SK-N-SH treated with all-trans-retinoic acid at 6 μM for 48 hours (cell line): Measurements from ENCODE around the gene SEMA3G.

ENCODE experiments used
- ATAC-seq: fragments of 200-7000 bp; cut with Tn5 transposase; 3 replicates; pipeline ENCODE4 v1.9.1; 2020; ENCODE audit warnings: mild to moderate bottlenecking, moderate library complexity
- ARNTL ChIP-seq: fragments of 450-650 bp; formaldehyde crosslinking; IDR thresholded peaks from 2 replicates; pipeline ENCODE4 v1.5.0; 2020; ENCODE audit warnings: low read depth, mild to moderate bottlenecking, moderate library complexity, borderline replicate concordance
- BACH2 ChIP-seq: fragments of 250-450 bp; sonication (Bioruptor Pico); IDR thresholded peaks from 2 replicates; pipeline ENCODE4 v1.9.0; 2021; ENCODE audit warnings: mild to moderate bottlenecking, borderline replicate concordance
- CSDC2 ChIP-seq: fragments of 250-450 bp; sonication (Bioruptor Pico); IDR thresholded peaks from 2 replicates; pipeline ENCODE4 v1.5.0; 2020; ENCODE audit warnings: mild to moderate bottlenecking, moderate library complexity
- ESRRG ChIP-seq: fragments of 250-450 bp; sonication (Bioruptor Pico); IDR thresholded peaks from 2 replicates; pipeline ENCODE4 v1.6.1; 2021; ENCODE audit warnings: mild to moderate bottlenecking
- GLIS3 ChIP-seq: fragments of 250-450 bp; sonication (Bioruptor Pico); IDR thresholded peaks from 2 replicates; pipeline ENCODE4 v1.5.0; 2020; ENCODE audit warnings: mild to moderate bottlenecking, moderate library complexity
- ISL1 ChIP-seq: fragments of 250-450 bp; sonication (Bioruptor Pico); IDR thresholded peaks from 2 replicates; pipeline ENCODE4 v2.1.2; 2022; ENCODE audit warnings: mild to moderate bottlenecking, moderate library complexity
- OSR1 ChIP-seq: fragments of 250-450 bp; sonication (Bioruptor Pico); IDR thresholded peaks from 2 replicates; pipeline ENCODE4 v1.8.0; 2022; ENCODE audit warnings: moderate library complexity, mild to moderate bottlenecking, inconsistent platforms
- PPARA ChIP-seq: fragments of 250-450 bp; sonication (Bioruptor Pico); IDR thresholded peaks from 2 replicates; pipeline ENCODE4 v1.5.0; 2020; ENCODE audit warnings: mild to moderate bottlenecking, borderline replicate concordance
- RARB ChIP-seq: fragments of 250-450 bp; sonication (Bioruptor Pico); IDR thresholded peaks from 2 replicates; pipeline ENCODE4 v1.8.0; 2021; ENCODE audit warnings: mild to moderate bottlenecking, moderate library complexity
- SNAI2 ChIP-seq: fragments of 250-450 bp; sonication (Bioruptor Pico); IDR thresholded peaks from 2 replicates; pipeline ENCODE4 v1.5.0; 2020; ENCODE audit warnings: mild to moderate bottlenecking, moderate library complexity
- TOX ChIP-seq: fragments of 250-450 bp; sonication (Bioruptor Pico); IDR thresholded peaks from 2 replicates; pipeline ENCODE4 v1.8.0; 2021; ENCODE audit warnings: mild to moderate bottlenecking, moderate library complexity, borderline replicate concordance
- ZC3H10 ChIP-seq: fragments of 250-450 bp; sonication (Bioruptor Pico); IDR thresholded peaks from 2 replicates; pipeline ENCODE4 v1.5.1; 2021; ENCODE audit warnings: mild to moderate bottlenecking, moderate library complexity
- ZFP3 ChIP-seq: fragments of 250-450 bp; sonication (Bioruptor Pico); IDR thresholded peaks from 2 replicates; pipeline ENCODE4 v1.5.0; 2020; ENCODE audit warnings: mild to moderate bottlenecking, moderate library complexity
- ZFP30 ChIP-seq: fragments of 450-650 bp; formaldehyde crosslinking; IDR thresholded peaks from 2 replicates; pipeline ENCODE4 v1.5.0; 2022; ENCODE audit warnings: mild to moderate bottlenecking, moderate library complexity
- ZNF565 ChIP-seq: fragments of 450-650 bp; formaldehyde crosslinking; conservative IDR thresholded peaks from 2 replicates; pipeline ENCODE4 v1.5.0; 2020; ENCODE audit warnings: low read depth, mild to moderate bottlenecking, moderate library complexity
- ZNF70 ChIP-seq: fragments of 450-650 bp; formaldehyde crosslinking; IDR thresholded peaks from 2 replicates; pipeline ENCODE4 v1.5.0; 2020; ENCODE audit warnings: mild to moderate bottlenecking, moderate library complexity
- ZNF8 ChIP-seq: fragments of 450-650 bp; formaldehyde crosslinking; IDR thresholded peaks from 2 replicates; pipeline ENCODE4 v1.5.0; 2020; ENCODE audit warnings: mild to moderate bottlenecking, moderate library complexity
- TF ChIP-seq, protein P1 (sequence below): fragments of 250-450 bp; sonication (Bioruptor Pico); IDR thresholded peaks from 2 replicates; pipeline ENCODE4 v1.8.0; 2020; ENCODE audit warnings: mild to moderate bottlenecking, moderate library complexity, borderline replicate concordance
- TF ChIP-seq, protein P2 (sequence below): fragments of 250-450 bp; sonication (Bioruptor Pico); IDR thresholded peaks from 2 replicates; pipeline ENCODE4 v1.5.1; 2021; ENCODE audit warnings: mild to moderate bottlenecking, moderate library complexity
- TF ChIP-seq, protein P3 (sequence below): fragments of 250-450 bp; sonication (Bioruptor Pico); IDR thresholded peaks from 2 replicates; pipeline ENCODE4 v1.8.0; 2021; ENCODE audit warnings: low read depth, mild to moderate bottlenecking, moderate library complexity, borderline replicate concordance
- TF ChIP-seq, protein P4 (sequence below): fragments of 250-450 bp; sonication (Bioruptor Pico); IDR thresholded peaks from 2 replicates; pipeline ENCODE4 v1.5.1; 2020; ENCODE audit warnings: low read depth, mild to moderate bottlenecking, moderate library complexity

The SEMA3G gene

DNA sequence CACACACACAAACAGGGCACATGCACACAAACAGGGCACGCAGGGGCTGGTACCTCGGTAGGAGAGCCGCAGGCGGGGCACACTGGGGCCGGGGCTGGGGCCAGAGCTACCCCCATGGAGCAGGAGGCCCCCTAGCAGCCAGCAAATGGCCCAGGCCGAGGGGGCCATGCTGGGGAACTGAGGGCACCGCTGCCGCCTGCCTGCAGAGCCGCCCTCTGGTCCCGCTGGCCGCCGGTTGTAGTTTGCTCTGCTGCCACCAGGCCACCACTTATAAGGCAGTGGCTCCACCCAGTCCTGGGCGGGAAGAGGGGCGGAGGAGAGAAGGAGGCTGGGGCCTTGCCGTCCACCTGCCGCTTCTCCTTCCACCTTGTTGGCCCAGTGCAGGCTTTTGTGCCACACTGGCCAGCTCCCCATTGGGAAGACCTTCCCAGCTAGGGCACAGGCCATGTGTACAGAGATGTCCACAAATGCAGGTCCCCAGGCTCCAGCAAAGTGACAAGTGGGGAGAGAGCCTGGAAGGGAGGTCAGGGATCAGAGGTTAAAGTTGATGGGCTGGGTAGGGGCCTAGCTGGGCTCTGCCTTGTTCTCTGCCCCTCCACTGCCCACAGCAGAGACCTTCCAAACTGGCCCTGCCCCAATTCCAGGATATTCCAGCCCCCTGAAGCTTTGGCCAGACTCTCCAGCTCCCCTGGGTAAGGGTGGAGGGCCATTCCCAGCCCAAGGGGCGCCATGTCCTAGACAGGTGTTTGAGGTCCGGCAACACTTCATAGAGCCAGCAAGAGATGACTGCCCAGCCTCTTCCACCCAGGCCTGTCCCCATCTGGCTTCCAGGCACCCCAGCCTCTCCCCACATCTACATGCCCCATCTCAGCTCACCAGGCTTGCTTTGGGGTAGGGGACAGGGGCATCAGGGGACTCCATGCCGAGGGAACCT lies at the start of gene SEMA3G:
Gene SEMA3G (minus strand): TSS at position 244 of the 934 bp plus-strand sequence. CDS start 76 bp downstream, at position 168.
- ATAC-seq: peak; percentile 92
- no peak for TF ChIP-seq ZFP30 (CRISPR knock-in tag)
- TF ChIP-seq SNAI2 (CRISPR knock-in tag): no peak
- TF ChIP-seq TOX (CRISPR knock-in tag): no peak
- TF ChIP-seq PPARA (CRISPR knock-in tag): no peak
- TF ChIP-seq ISL1: no peak
- no peak for TF ChIP-seq ZNF565 (CRISPR knock-in tag)
- TF ChIP-seq CSDC2 (CRISPR knock-in tag): no peak
- no peak for TF ChIP-seq BACH2 (CRISPR knock-in tag)
- no peak for TF ChIP-seq RARB (CRISPR knock-in tag)

DNA sequence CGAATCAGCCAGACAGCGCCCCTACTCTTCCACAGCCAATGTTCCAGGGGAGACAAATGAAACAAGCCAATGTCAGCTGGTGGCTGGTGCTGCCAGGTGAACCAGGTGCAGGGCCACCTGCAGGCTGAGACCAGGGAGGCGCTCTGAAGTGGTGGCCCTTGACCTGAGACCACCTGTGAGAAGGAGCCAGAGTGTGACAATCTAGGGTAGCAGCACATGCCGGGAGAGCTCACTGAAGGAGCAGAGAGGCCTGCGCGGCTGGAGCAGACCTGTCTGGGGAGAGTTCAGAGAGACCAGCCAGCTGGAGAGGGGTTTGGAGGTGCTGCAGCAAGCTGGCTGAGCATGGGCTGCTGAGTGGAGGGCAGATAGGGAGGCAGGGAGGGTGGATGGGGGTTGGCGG lies 49.5 kb upstream of the SEMA3G start:
- no peak for TF ChIP-seq BACH2 (CRISPR knock-in tag)
- TF ChIP-seq ZFP3: no peak
- TF ChIP-seq OSR1 (CRISPR knock-in tag): no peak
- TF ChIP-seq GLIS3 (CRISPR knock-in tag): no peak
- TF ChIP-seq ARNTL (CRISPR knock-in tag): no peak
- no peak for TF ChIP-seq ZNF8 (CRISPR knock-in tag)
- no peak for TF ChIP-seq ZNF70 (CRISPR knock-in tag)
- TF ChIP-seq, all 23 proteins: peak for 0
- no peak; the same call in 2 of the 3 replicates for ATAC-seq

DNA sequence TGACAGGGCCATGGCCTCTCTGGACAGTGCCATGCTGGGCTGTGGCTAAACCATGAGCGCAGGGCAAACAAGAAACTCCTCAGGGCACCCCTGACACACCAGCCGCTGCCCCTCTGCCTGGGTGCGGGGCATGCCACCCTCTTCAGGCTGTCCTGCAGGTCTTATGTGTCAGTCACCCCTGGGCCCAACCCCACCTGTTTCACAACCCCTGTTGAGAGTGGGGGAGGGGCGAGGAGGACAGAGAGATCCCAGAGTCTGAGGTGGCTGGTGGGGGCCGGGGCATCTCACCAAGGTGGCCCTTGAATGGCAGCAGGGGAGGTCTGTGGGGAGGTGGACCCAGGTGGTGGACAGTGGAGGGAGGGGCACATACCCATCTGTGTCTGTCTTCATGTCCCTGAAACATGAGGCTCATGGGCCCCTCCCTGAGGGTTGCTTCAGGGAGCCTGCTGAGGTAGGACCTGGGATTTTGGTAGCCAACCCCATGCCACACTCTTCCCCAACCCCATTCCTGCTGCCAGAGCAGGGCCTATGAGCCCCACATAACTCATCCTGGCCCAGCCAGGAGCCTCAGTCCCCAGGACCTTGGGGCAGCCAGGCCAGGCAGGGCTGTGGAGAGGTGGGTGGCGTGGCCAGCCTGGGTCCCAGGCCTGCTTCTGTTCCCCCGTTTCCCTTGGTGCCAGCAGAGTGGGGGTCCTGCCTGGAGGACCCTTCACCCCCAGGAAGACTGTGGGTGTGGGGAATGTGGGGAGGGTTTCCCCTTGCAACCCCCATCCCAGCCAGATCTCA lies 48.5 kb upstream of the SEMA3G start:
- ATAC-seq: no peak
- TF ChIP-seq RARB (CRISPR knock-in tag) (no peak), ESRRG (CRISPR knock-in tag) (no peak), ZNF8 (CRISPR knock-in tag) (no peak), ARNTL (CRISPR knock-in tag) (no peak)
- TF ChIP-seq, protein P1, sequence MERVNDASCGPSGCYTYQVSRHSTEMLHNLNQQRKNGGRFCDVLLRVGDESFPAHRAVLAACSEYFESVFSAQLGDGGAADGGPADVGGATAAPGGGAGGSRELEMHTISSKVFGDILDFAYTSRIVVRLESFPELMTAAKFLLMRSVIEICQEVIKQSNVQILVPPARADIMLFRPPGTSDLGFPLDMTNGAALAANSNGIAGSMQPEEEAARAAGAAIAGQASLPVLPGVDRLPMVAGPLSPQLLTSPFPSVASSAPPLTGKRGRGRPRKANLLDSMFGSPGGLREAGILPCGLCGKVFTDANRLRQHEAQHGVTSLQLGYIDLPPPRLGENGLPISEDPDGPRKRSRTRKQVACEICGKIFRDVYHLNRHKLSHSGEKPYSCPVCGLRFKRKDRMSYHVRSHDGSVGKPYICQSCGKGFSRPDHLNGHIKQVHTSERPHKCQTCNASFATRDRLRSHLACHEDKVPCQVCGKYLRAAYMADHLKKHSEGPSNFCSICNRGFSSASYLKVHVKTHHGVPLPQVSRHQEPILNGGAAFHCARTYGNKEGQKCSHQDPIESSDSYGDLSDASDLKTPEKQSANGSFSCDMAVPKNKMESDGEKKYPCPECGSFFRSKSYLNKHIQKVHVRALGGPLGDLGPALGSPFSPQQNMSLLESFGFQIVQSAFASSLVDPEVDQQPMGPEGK (CRISPR knock-in tag): no peak

DNA sequence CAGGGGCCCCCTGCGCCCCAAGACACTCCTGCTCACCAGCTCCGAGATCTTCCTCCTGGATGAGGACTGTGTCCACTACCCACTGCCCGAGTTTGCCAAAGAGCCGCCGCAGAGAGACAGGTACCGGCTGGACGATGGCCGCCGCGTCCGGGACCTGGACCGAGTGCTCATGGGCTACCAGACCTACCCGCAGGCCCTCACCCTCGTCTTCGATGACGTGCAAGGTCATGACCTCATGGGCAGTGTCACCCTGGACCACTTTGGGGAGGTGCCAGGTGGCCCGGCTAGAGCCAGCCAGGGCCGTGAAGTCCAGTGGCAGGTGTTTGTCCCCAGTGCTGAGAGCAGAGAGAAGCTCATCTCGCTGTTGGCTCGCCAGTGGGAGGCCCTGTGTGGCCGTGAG lies 47.2 kb upstream of the SEMA3G start:
- ATAC-seq: no peak
- TF ChIP-seq PPARA (CRISPR knock-in tag) (no peak), RARB (CRISPR knock-in tag) (no peak)

DNA sequence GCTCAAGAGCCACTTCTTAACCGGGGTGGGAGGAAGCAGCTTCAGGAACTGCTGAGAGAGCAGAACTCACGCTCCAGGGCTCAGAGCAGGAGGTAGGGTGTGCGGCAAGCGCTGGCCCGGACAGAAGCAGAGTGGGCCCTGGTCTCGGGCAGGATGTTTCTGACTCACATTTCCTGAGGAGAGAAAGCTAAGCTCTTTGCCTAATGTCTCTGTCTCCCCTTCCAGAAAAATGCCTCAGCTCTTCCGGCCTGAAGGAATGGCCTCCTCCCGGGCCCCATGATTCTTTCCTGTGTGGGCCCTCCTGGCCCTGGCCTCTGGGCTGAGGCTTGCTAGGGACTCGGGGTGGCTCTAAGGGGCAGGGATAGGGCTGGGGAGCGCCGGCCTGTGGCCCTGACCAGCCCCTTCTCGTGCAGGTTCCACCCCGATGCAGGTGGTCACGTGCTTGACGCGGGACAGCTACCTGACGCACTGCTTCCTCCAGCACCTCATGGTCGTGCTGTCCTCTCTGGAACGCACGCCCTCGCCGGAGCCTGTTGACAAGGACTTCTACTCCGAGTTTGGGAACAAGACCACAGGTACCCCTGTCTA lies 46.1 kb upstream of the SEMA3G start:
- TF ChIP-seq, protein P1 (CRISPR knock-in tag): no peak
- TF ChIP-seq, protein P2, sequence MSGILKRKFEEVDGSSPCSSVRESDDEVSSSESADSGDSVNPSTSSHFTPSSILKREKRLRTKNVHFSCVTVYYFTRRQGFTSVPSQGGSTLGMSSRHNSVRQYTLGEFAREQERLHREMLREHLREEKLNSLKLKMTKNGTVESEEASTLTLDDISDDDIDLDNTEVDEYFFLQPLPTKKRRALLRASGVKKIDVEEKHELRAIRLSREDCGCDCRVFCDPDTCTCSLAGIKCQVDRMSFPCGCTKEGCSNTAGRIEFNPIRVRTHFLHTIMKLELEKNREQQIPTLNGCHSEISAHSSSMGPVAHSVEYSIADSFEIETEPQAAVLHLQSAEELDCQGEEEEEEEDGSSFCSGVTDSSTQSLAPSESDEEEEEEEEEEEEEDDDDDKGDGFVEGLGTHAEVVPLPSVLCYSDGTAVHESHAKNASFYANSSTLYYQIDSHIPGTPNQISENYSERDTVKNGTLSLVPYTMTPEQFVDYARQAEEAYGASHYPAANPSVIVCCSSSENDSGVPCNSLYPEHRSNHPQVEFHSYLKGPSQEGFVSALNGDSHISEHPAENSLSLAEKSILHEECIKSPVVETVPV (CRISPR knock-in tag): no peak
- TF ChIP-seq RARB (CRISPR knock-in tag) (no peak), OSR1 (CRISPR knock-in tag) (no peak), ZC3H10 (CRISPR knock-in tag) (no peak), PPARA (CRISPR knock-in tag) (no peak), ZNF70 (CRISPR knock-in tag) (no peak), ZFP30 (CRISPR knock-in tag) (no peak), SNAI2 (CRISPR knock-in tag) (no peak)
- TF ChIP-seq, protein P3, sequence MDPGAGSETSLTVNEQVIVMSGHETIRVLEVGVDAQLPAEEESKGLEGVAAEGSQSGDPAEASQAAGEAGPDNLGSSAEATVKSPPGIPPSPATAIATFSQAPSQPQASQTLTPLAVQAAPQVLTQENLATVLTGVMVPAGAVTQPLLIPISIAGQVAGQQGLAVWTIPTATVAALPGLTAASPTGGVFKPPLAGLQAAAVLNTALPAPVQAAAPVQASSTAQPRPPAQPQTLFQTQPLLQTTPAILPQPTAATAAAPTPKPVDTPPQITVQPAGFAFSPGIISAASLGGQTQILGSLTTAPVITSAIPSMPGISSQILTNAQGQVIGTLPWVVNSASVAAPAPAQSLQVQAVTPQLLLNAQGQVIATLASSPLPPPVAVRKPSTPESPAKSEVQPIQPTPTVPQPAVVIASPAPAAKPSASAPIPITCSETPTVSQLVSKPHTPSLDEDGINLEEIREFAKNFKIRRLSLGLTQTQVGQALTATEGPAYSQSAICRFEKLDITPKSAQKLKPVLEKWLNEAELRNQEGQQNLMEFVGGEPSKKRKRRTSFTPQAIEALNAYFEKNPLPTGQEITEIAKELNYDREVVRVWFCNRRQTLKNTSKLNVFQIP: no peak
- TF ChIP-seq, protein P4, sequence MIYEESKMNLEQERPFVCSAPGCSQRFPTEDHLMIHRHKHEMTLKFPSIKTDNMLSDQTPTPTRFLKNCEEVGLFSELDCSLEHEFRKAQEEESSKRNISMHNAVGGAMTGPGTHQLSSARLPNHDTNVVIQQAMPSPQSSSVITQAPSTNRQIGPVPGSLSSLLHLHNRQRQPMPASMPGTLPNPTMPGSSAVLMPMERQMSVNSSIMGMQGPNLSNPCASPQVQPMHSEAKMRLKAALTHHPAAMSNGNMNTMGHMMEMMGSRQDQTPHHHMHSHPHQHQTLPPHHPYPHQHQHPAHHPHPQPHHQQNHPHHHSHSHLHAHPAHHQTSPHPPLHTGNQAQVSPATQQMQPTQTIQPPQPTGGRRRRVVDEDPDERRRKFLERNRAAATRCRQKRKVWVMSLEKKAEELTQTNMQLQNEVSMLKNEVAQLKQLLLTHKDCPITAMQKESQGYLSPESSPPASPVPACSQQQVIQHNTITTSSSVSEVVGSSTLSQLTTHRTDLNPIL (CRISPR knock-in tag): no peak
- no peak; the same call in 2 of the 3 replicates for ATAC-seq
